Measurements from ENCODE around the gene EFNA5.

The EFNA5 gene

GRCh38 chr5:107604146-107604910, 66.4 kb downstream of the EFNA5 start:
- no peak for DNase-seq (ENCODE audit: low read depth, low spot score)

GRCh38 chr5:107603349-107603748, 67.4 kb downstream of the EFNA5 start:
- no peak for DNase-seq (ENCODE audit: low read depth, low spot score)

DNA sequence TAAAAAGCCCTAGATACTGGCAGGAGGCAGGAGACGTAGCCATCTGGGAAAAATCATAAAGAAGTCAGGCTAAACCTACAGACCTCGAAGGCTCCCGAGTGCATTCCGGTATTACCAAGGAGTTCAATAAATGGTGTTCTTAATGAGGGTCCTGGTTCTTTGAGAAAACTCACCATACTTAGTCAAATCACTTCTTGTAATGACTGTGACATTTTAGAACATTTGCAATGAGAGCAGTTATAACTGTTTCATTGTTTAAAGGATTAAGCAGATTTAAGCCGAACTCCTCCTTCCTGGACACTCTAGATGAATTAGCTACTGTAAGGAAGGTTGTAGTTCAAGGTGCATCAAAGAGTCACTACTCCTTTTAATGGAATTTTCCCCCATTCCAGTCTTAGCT, 67.8 kb downstream of the EFNA5 start:
- no peak for DNase-seq (ENCODE audit: low read depth, low spot score)

DNA sequence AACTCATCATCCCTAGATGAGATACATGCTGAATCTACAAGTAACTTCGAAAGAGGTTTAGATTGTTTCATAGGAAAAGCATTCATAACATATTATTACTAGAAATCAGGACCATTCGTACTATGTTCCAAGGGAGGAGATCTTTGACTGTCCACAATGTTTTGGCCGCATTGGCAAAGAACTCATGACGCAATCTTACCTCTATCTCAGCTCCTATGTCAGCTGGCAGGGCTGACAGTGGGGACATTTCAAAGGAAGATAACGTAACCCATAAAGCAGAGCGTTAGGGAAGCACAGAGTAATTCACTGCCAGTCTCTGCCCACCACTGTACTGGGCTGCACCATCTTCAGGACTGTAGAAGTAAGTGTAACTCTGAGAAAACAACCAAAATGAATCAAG, 69.7 kb downstream of the EFNA5 start:
- no peak for DNase-seq (ENCODE audit: low read depth, low spot score)

DNA sequence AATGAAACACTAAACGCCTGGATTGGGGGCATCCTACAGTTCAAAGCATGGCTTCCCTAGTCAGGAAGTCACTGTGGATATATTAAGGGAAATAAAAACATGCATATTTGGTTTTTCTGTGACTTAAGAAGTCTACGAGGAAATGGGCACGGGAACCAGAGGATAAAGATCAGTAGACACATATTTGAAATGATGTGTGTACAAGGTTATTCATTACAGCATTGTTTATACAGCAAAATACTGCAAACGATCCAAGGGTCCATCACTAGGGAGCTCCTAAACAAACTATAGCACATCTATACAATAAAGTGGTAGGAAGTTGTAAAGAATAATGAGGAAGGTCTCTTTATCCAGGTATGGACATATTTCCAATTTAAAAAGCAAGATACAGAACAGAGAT, 71.8 kb downstream of the EFNA5 start:
- no peak for DNase-seq (ENCODE audit: low read depth, low spot score)

GRCh38 chr5:107597803-107598202, 72.9 kb downstream of the EFNA5 start:
- DNase-seq (ENCODE audit: low read depth, low spot score) = no peak

- no peak for DNase-seq (ENCODE audit: low read depth, low spot score)
Observed at GRCh38 chr5:107597247-107597646, 73.5 kb downstream of the EFNA5 start.

- no peak for DNase-seq (ENCODE audit: low read depth, low spot score)
Observed at GRCh38 chr5:107594253-107595045, 76.3 kb downstream of the EFNA5 start.

- no peak for DNase-seq (ENCODE audit: low read depth, low spot score)
Observed at GRCh38 chr5:107593009-107593408, 77.7 kb downstream of the EFNA5 start.

- DNase-seq (ENCODE audit: low read depth, low spot score) = no peak
Observed at GRCh38 chr5:107592515-107592914, 78.2 kb downstream of the EFNA5 start.

DNA sequence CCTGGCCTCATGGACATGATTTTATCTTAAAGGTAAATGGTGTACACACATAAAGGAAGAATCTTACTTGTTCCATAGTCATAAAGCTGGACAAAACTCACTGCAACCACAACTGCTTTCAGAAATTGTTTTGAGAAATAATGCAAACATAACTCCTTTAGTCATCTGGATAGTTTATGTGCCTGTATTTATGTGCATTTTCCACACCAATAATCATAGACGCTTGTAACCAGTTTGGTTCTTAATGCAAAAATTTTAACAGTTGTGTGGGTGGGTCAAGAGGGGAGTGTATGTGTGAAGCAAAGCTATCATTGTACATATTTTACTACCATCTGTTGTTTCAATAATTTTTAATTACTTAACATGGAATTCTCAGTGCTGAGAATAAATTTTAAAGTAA, 80.1 kb downstream of the EFNA5 start:
- DNase-seq (ENCODE audit: low read depth, low spot score) = no peak

- DNase-seq (ENCODE audit: low read depth, low spot score) = no peak
Observed at GRCh38 chr5:107589520-107590193, 81.1 kb downstream of the EFNA5 start.

DNA sequence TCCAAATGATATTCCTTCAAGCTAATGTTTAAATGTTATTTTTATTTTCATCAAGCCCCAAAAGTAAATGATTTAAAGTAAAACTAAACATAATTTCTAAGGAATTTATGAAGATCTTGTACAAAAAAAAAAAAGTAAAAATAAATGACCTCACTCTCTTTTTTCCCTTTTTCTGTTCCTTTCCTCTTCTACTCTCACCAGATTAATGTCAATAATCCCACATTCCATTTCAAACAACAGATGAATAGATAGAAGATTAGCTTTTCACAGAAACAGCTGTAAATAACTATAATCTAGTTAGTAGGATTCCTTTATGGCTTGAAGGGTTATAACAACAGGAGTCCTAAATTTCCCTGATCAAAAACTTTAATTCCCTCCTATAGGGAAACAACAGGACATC, 88.1 kb downstream of the EFNA5 start:
- DNase-seq (ENCODE audit: low read depth, low spot score) = no peak

DNA sequence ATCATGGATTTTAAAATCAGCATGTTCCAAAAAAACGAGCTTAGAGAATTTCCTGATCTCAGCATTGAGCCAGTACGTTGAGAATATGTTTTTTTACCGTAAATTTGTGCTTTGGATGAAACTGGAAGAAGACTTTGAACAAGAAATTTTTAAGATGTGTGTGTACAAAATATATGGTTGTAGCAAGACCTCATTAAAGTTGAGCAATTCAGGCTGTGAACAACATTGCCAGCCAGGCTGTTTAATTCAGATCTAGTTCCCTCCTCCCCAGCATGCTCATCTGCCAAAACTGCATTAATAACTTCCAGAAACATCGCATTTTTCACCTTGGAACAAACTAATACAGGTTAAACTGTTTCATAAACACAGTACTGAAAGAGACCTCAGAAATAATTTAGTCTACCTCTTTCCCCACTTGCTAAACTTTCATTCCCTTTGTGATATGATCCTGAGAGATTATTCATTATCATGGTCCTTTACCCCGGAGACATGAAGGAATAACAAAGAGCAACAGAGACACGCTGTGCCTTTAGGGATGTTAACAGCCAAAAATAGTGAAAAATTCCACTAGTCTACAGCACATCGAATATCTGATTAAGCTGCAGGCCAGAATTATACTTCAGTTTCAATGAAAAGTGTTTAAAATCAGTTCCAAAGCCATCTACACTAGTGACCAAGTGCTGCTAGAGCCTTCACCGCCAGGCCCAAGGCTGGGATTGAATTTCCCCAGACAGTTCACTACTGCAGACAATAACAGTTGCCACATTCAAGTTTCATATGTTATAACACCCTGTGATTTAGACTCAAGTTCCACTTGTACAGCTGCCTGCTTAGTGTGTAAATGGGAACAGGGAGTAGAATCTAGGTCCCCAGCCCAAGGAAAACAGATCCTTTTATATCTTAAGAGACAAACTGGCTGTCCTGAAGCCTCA, 89.6 kb downstream of the EFNA5 start:
- DNase-seq (ENCODE audit: low read depth, low spot score) = no peak

DNA sequence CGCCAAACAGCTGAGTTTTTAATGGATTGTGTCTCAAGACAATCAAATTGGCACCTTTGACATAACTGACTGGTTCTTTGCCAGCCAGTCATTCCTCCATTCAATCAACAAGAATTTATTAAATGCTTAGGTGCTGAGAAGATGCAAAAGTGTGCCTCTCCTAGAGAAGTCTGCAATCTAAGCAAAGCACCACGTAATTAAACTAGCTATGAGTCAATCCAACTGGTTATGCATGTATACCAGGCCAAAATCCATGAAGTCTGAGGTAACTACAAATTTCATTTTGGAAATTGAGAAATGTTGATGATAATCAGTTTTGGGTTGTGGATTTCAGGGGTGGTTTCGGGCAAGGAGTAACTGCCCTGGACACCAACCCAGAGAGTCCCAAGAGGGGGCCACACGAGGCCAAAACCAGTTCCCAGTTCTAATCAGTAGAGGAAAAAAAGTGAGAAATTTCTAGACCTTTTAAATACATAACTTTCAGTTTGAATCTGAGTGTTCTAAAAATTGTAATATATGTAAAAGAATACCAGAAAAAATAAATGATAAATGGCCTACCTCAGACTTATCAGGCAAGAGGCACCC, 92.6 kb downstream of the EFNA5 start:
- DNase-seq (ENCODE audit: low read depth, low spot score) = no peak

- DNase-seq (ENCODE audit: low read depth, low spot score) = no peak
Observed at GRCh38 chr5:107577394-107577950, 93.3 kb downstream of the EFNA5 start.

GRCh38 chr5:107576736-107577393, 93.9 kb downstream of the EFNA5 start:
- DNase-seq (ENCODE audit: low read depth, low spot score) = no peak

- no peak for DNase-seq (ENCODE audit: low read depth, low spot score)
Observed at GRCh38 chr5:107576155-107576554, 94.6 kb downstream of the EFNA5 start.

GRCh38 chr5:107574287-107574686, 96.5 kb downstream of the EFNA5 start:
- no peak for DNase-seq (ENCODE audit: low read depth, low spot score)

- DNase-seq (ENCODE audit: low read depth, low spot score) = no peak
Observed at GRCh38 chr5:107572715-107573368, 97.9 kb downstream of the EFNA5 start.

Measured in activated naive CD8-positive, alpha-beta T cell treated with anti-CD3 and anti-CD28 coated beads, Interleukin-2, amount 50 U/mL, for 16 hours (primary cell).